WI38 (cell line): ENCODE measurements around the gene PIAS1.
A peak's percentile ranks its signal among the peaks of the same experiment; 100 is the strongest.

Source experiments
- H3K4me3 ChIP-seq: 2 replicates; pipeline ENCODE4 v1.5.1; 2011; ENCODE audit warnings: low read depth, mild to moderate bottlenecking, control low read depth, low read length
- TF ChIP-seq, protein P1 (sequence below): IDR thresholded peaks from 2 replicates; pipeline ENCODE4 v1.5.1; 2012; ENCODE audit warnings: low read depth, mild to moderate bottlenecking, control low read depth, low read length

Gene PIAS1

DNA sequence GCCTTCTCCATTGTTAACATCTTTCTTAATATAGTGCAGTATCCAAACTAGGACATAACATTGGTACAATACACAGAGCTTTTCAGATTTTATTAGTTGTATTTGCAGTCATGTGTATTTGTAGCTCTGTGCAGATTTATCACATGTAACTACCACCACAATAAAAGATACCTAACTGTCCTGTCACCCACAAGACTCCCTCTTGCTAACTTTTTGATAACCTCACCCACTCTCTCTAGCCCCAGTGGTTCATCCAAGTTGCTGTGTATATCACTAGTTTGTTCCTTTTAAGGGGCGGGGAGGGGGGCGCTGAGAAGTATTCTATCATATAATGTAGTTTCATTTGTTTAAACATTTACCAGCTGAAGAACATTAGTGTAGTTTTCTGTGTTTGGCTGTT lies 46.1 kb downstream of the PIAS1 start:
- TF ChIP-seq, protein P1, sequence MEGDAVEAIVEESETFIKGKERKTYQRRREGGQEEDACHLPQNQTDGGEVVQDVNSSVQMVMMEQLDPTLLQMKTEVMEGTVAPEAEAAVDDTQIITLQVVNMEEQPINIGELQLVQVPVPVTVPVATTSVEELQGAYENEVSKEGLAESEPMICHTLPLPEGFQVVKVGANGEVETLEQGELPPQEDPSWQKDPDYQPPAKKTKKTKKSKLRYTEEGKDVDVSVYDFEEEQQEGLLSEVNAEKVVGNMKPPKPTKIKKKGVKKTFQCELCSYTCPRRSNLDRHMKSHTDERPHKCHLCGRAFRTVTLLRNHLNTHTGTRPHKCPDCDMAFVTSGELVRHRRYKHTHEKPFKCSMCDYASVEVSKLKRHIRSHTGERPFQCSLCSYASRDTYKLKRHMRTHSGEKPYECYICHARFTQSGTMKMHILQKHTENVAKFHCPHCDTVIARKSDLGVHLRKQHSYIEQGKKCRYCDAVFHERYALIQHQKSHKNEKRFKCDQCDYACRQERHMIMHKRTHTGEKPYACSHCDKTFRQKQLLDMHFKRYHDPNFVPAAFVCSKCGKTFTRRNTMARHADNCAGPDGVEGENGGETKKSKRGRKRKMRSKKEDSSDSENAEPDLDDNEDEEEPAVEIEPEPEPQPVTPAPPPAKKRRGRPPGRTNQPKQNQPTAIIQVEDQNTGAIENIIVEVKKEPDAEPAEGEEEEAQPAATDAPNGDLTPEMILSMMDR, result no peak
- H3K4me3 ChIP-seq, result no peak overlapping the region

DNA sequence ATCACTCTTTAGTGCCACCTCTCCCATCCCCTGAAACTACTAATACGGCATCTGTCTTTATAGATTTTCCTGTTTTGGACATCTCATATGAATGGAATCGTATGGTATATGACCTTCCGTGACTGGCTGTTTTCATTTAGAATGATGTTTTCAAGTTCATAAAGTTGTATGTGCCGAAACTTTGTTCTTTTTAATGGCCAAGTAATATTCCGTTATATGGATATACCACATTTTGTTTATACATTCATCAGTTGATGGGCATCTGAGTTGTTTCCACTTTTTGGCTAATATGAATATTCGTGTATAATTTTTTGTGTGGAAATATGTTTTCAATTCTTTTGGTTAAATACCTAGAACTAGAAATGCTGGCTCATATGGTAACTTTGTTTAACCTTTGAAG lies 49.5 kb downstream of the PIAS1 start:
- H3K4me3 ChIP-seq, result no peak overlapping the region
- TF ChIP-seq, protein P1, result no peak

DNA sequence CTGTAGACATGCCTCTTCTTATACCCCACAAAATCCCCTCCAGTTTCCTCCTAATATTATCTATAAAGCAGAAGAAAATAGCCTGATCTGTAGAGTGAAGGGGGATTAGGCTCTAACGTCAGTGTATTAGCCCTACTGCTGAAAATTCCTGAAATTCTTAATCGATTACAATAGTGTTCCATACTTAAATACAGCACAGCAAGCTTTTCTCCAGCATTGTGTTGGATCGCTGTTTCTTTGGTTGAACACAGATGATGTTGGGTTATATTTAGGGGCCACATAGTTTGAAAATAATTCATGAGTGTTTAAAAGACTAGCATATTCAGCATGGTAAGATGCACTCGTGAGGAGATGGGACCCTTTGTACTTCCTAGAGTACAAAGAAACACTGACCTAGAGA lies 52.5 kb downstream of the PIAS1 start:
- TF ChIP-seq, protein P1, result no peak
- no peak overlapping the region for H3K4me3 ChIP-seq

DNA sequence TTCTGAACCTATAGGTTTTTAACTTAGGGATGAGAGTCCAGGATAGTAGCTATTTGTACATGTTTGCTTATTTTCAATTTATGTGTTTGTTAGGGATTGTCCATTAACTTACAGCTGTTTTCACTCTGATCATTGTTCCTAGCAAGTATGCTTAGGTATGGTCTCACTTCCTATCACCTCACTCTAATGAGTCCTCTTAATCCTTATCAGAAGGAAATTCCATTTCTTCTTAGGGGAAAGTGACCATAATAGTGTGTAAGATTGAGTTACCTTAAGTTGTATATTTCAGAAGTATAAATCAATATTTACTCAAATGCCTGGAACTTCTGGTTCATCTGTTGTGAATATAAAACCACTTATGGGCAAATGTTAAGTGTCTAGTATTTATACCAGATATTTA lies 53.0 kb downstream of the PIAS1 start:
- H3K4me3 ChIP-seq, result no peak overlapping the region
- TF ChIP-seq, protein P1, result no peak

DNA sequence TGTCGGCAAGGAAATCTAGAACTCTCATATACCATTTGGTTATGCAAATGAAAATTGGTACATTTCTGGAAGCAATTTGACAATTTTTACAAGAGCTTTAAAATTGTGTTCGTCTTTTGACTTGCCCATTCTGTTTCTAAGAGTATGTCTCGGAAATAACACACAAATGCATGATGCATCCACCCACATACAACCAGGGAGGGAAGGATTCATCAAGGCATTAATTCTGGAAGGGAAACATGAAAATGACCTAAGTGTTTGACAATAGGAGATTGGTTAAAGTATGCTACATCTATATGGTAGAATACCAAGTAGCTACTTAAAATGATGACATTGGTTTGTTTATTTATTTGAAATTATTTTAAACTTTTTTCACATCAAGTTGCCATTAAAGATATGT lies 58.6 kb downstream of the PIAS1 start:
- TF ChIP-seq, protein P1, result no peak
- H3K4me3 ChIP-seq, result no peak overlapping the region

DNA sequence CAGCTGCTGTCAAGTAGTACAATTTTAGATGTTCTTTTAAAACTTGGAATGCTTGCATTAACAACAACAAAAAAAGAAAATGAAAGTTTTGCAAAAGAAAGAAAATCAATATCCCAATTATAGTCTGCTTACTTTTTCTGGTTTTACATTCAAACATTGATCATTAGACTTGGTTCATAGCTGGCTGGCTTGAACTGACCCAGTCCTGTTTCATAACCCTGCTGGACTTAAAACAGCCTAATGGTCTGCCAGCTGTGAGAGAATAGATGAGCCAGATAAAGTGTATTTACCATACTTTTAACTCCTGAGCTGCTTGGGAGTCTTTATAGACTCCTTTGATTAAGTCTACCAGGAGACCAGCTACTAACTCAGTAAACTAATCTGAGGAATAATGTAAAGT lies 59.2 kb downstream of the PIAS1 start:
- TF ChIP-seq, protein P1, result no peak
- no peak overlapping the region for H3K4me3 ChIP-seq

DNA sequence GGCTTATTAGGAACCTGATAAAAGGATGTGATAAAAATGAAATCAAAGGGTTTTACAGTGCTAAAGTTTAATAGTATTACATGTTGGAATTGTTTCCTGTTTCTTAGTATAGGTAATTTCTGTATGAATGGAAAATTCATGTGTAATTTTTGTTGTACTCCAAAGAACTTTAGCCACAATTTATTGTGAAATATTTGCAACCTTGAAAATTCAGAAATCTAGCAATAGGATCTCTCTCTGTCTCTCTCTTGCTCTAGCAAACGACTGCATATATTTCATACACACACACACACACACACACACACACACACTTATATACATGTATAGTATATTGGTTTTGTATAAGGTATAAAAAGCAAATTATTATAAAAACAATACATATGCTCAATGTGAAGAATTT lies 59.6 kb downstream of the PIAS1 start:
- peak overlapping the region; percentile 47 for H3K4me3 ChIP-seq
- TF ChIP-seq, protein P1, result no peak
